Sigmoid colon (tissue), 7 donors: ENCODE results near the gene LHX3. TPM values are rescaled to one million over a fixed set of nuclear protein-coding genes. Genes with fewer than 3 reads are reported as not detected.

Source experiments
- DNase-seq: peaks from one replicate; pipeline ENCODE4 v3.0.0-alpha.2; 2019
- H3K27ac ChIP-seq, 4 donors: fragments of 200-600 bp; sonication (generic); one replicate each; pipeline ENCODE4 v1.5.1; 2016 to 2019; ENCODE audit warnings: mild to moderate bottlenecking in 1 of 4
- H3K27me3 ChIP-seq, 3 donors: fragments of 200-600 bp; sonication (generic); one replicate each; pipeline ENCODE4 v1.5.1; 2019; ENCODE audit warnings: mild to moderate bottlenecking in 1 of 3
- H3K36me3 ChIP-seq, 4 donors: fragments of 200-600 bp; sonication (generic); one replicate each; pipeline ENCODE4 v1.5.1; 2016 to 2019
- H3K4me1 ChIP-seq, 4 donors: fragments of 200-600 bp; sonication (generic); one replicate each; pipeline ENCODE4 v1.5.1; 2017 to 2019
- H3K4me3 ChIP-seq, 4 donors: fragments of 200-600 bp; sonication (generic); one replicate each; pipeline ENCODE4 v1.5.1; 2017 to 2019; ENCODE audit warnings: mild to moderate bottlenecking in 2 of 4, moderate library complexity in 1 of 4
- H3K9me3 ChIP-seq, 4 donors: fragments of 200-600 bp in 3 of 4; sonication (generic) in 3 of 4; one replicate each; pipeline versions ENCODE4 v1.5.1 to v1.6.1; 2013 to 2019
- CTCF ChIP-seq, 4 experiments: fragments of 450-650 bp in 3 of 4; fragments of 200-600 bp in 1 of 4; IDR thresholded peaks; one replicate each; pipeline ENCODE4 v1.5.1; 2016 to 2019; ENCODE audit warnings: antibody characterized with exemption in 4 of 4, mild to moderate bottlenecking in 3 of 4, moderate library complexity in 2 of 4
- EP300 ChIP-seq, 4 donors: sonication (generic); formaldehyde crosslinking; IDR thresholded peaks; one replicate each; pipeline ENCODE4 v1.6.1; 2017; ENCODE audit warnings: antibody characterized with exemption in 4 of 4
- POLR2A ChIP-seq, 2 donors: fragments of 450-650 bp; IDR thresholded peaks; one replicate each; pipeline ENCODE4 v1.6.1; 2016; ENCODE audit warnings: antibody characterized with exemption in 2 of 2, mild to moderate bottlenecking in 2 of 2, moderate library complexity in 2 of 2
- POLR2AphosphoS5 ChIP-seq, 4 donors: sonication (generic); formaldehyde crosslinking; IDR thresholded peaks; one replicate each; pipeline ENCODE4 v1.6.1; 2017; ENCODE audit warnings: antibody characterized with exemption in 4 of 4
- WGBS, 2 donors: extraction: QIAGEN DNeasy Blood & Tissue Kit; methylation state at CpG; one replicate each; pipeline ENCODE4 v1.1.7; 2013; 5-methylcytosine and 5-hydroxymethylcytosine counted together
- intact Hi-C: fragments of 100-400 bp; cut with DNase I; formaldehyde crosslinking; loops from one replicate; pipeline ENCODE4 v1.15.1; 2023
- polyA plus RNA-seq, 3 donors: library from polyadenylated mRNA; stranded (reverse); fragments of 200-250 nt; gene quantifications; one replicate each; pipeline ENCODE4 v1.2.3, GENCODE V29; 2013
- total RNA-seq, 4 donors: library from RNA; depleted of rRNA; stranded (reverse); fragments of >200 nt; gene quantifications; one replicate each; pipeline ENCODE4 v1.1.0, GENCODE V29; 2016
- donor health status: healthy with polysubstance abuse.
- donor health status: Bipolar disorder and iron deficiency.
- donor health status: healthy.

Gene LHX3
- total and polyA plus RNA-seq, 7 donors, result not detected

GRCh38 chr9:136177224-136177623 is 27.7 kb downstream of the LHX3 start:
- TF ChIP-seq EP300 (IDR thresholded peaks at IDR 0.05), result no peak
- no peak for TF ChIP-seq CTCF (IDR thresholded peaks at IDR 0.05)
- no peak for TF ChIP-seq POLR2A (IDR thresholded peaks at IDR 0.05)
- TF ChIP-seq POLR2AphosphoS5 (IDR thresholded peaks at IDR 0.05), result no peak
- WGBS, 2 donors, result 80 to 83% methylated on average over 14 of the region's 14 CpGs
- H3K9me3 ChIP-seq, result no peaks in the 10 kb centered on the region
- no peak for DNase-seq
- H3K4me1 ChIP-seq, result no peaks in the 10 kb centered on the region
- peaks cover 0 to 49% (median 5%) of the 10 kb centered on the region in 3 donors for H3K27me3 ChIP-seq
- H3K27ac ChIP-seq, result no peak overlapping the region
- H3K4me3 ChIP-seq, result no peak overlapping the region
- H3K36me3 ChIP-seq, result no peaks in the 10 kb centered on the region
- intact Hi-C loops, result no loop called here

- WGBS, 2 donors, result 48 to 69% methylated on average over 12 of the region's 12 CpGs
- H3K36me3 ChIP-seq, result no peaks in the 10 kb centered on the region
- no peak for DNase-seq
- intact Hi-C loops, result no loop called here
- peaks cover 0 to 62% (median 16%) of the 10 kb centered on the region in 3 donors for H3K27me3 ChIP-seq
- no peak overlapping the region for H3K4me3 ChIP-seq
- no peak for TF ChIP-seq CTCF (IDR thresholded peaks at IDR 0.05)
- no peak for TF ChIP-seq EP300 (IDR thresholded peaks at IDR 0.05)
- TF ChIP-seq POLR2A (IDR thresholded peaks at IDR 0.05), result no peak
- TF ChIP-seq POLR2AphosphoS5 (IDR thresholded peaks at IDR 0.05), result no peak
- H3K9me3 ChIP-seq, result no peaks in the 10 kb centered on the region
- H3K4me1 ChIP-seq, result no peaks in the 10 kb centered on the region
- no peak overlapping the region for H3K27ac ChIP-seq
Measured at GRCh38 chr9:136175616-136176197, 29.2 kb downstream of the LHX3 start.

GRCh38 chr9:136174779-136175615 is 29.9 kb downstream of the LHX3 start:
- intact Hi-C loops, result no loop called here
- no peak for DNase-seq
- Histone ChIP-seq H3K36me3 (no peaks in the 10 kb centered on the region), H3K4me1 (no peaks in the 10 kb centered on the region), H3K9me3 (no peaks in the 10 kb centered on the region), H3K27me3 (peaks cover 0 to 63% (median 23%) of the 10 kb centered on the region in 3 donors), H3K27ac (no peak overlapping the region), H3K4me3 (no peak overlapping the region)
- WGBS, 2 donors, result 60 to 66% methylated on average over 8 of the region's 8 CpGs
- no peak for TF ChIP-seq EP300 (IDR thresholded peaks at IDR 0.05)

GRCh38 chr9:136173648-136174290 is 31.2 kb downstream of the LHX3 start:
- no peak overlapping the region for H3K27ac ChIP-seq
- WGBS, 2 donors, result 89 to 90% methylated on average over 14 of the region's 14 CpGs
- intact Hi-C loops, result no loop called here
- no peaks in the 10 kb centered on the region for H3K9me3 ChIP-seq
- no peaks in the 10 kb centered on the region for H3K36me3 ChIP-seq
- no peaks in the 10 kb centered on the region for H3K4me1 ChIP-seq
- peaks cover 0 to 64% (median 36%) of the 10 kb centered on the region in 3 donors for H3K27me3 ChIP-seq
- no peak for DNase-seq
- H3K4me3 ChIP-seq, result no peak overlapping the region
- no peak for TF ChIP-seq EP300 (IDR thresholded peaks at IDR 0.05)
- TF ChIP-seq POLR2A (IDR thresholded peaks at IDR 0.05), result no peak
- TF ChIP-seq POLR2AphosphoS5 (IDR thresholded peaks at IDR 0.05), result no peak
- TF ChIP-seq CTCF (IDR thresholded peaks at IDR 0.05), result no peak

- intact Hi-C loops, result no loop called here
- Histone ChIP-seq H3K36me3 (no peaks in the 10 kb centered on the region), H3K9me3 (no peaks in the 10 kb centered on the region), H3K27me3 (peaks cover 0 to 64% (median 34%) of the 10 kb centered on the region in 3 donors), H3K27ac (no peak overlapping the region), H3K4me3 (no peak overlapping the region), H3K4me1 (no peaks in the 10 kb centered on the region)
- TF ChIP-seq POLR2A (IDR thresholded peaks at IDR 0.05) (no peak), POLR2AphosphoS5 (IDR thresholded peaks at IDR 0.05) (no peak), CTCF (IDR thresholded peaks at IDR 0.05) (no peak)
- DNase-seq, result no peak
- 73 to 86% methylated on average over 16 of the region's 16 CpGs for WGBS, 2 donors
Measured at GRCh38 chr9:136172412-136173079, 32.4 kb downstream of the LHX3 start.
